ENCODE results near the gene SPTBN1.

The SPTBN1 gene

DNA sequence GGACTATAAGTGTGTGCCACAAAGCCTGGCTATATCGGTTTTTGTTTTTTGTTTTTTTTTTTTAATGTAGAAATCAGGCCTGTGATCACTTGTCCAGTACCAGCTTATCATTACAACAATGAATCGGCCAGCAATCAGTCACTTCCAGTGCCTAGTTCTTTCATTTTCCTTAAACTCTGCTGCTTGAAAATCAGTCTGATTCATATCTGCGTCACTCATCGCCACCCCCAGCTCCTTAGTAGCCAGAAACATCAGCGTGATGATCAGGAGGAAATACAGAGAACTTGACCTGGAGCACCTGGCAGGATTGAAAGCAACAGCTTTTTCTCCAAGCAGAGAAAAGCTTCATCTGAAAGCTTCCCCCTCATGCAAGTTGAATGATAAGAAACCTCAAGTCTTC is 75.4 kb downstream of the SPTBN1 start:
- H3K4me3 ChIP-seq (ENCODE audit: low read depth, low read length, poor library complexity, severe bottlenecking): no peak overlapping the region
- H2AFZ ChIP-seq (ENCODE audit: low read length): no peak overlapping the region
- H3K27ac ChIP-seq (ENCODE audit: low read depth, low read length, poor library complexity, severe bottlenecking): no peak overlapping the region
- H3K79me2 ChIP-seq (ENCODE audit: insufficient read depth, low read length): no peaks in the 10 kb centered on the region
- H3K36me3 ChIP-seq (ENCODE audit: insufficient read depth, low read length): no peaks in the 10 kb centered on the region; the same call in 1 of the 2 replicates
- no peak overlapping the region for H3K9ac ChIP-seq (ENCODE audit: low read length)
- TF ChIP-seq CTCF (IDR thresholded peaks at IDR 0.05; ENCODE audit: low read length): no peak
- TF ChIP-seq EZH2 (IDR thresholded peaks at IDR 0.05; ENCODE audit: borderline replicate concordance, low read length): no peak
- H3K9me2 ChIP-seq (ENCODE audit: low read depth, low read length): no peaks in the 10 kb centered on the region
- H3K27me3 ChIP-seq (ENCODE audit: insufficient read depth, low read length): no peaks in the 10 kb centered on the region
- peaks cover 6% of the 10 kb centered on the region for H3K4me1 ChIP-seq (ENCODE audit: insufficient read depth, low read length, severe bottlenecking)
- no peaks in the 10 kb centered on the region for H3F3A ChIP-seq (ENCODE audit: insufficient read depth, low read length)
- H3K9me3 ChIP-seq (ENCODE audit: low read length): no peaks in the 10 kb centered on the region
- H4K20me1 ChIP-seq (ENCODE audit: insufficient read depth, low read length): no peaks in the 10 kb centered on the region
- no peak overlapping the region for H3K4me2 ChIP-seq (ENCODE audit: low read length)

GRCh38 chr2:54534221-54534620 is 78.1 kb downstream of the SPTBN1 start:
- Histone ChIP-seq H3K9me3 (ENCODE audit: low read length) (no peaks in the 10 kb centered on the region), H3K9ac (ENCODE audit: low read length) (no peak overlapping the region), H3K36me3 (ENCODE audit: insufficient read depth, low read length) (no peaks in the 10 kb centered on the region; the same call in 1 of the 2 replicates)

DNA sequence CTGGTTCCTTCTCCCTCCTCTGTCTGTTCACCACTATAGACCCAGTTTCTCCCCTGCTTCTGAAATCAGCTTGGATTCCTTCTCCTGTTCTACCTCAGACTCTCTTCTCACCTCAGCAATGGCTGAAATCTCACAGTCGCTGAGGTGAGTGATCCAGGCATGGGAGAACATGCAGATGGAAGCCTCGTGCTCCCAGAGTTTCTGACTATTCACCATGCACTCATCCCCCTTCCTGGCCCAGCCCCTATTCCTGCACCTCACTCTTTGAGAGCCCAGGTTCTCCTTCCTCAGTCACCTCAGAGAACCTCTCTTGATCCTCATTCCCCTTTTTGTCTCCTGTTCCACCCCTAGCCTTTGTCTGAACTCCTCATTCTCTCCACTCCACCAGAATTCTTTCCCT is 78.5 kb downstream of the SPTBN1 start:
- no peak for TF ChIP-seq EZH2 (IDR thresholded peaks at IDR 0.05; ENCODE audit: borderline replicate concordance, low read length)
- TF ChIP-seq CTCF (IDR thresholded peaks at IDR 0.05; ENCODE audit: low read length): no peak
- H3K9me2 ChIP-seq (ENCODE audit: low read depth, low read length): no peaks in the 10 kb centered on the region
- peaks cover 6% of the 10 kb centered on the region for H3K4me1 ChIP-seq (ENCODE audit: insufficient read depth, low read length, severe bottlenecking)
- H3K9me3 ChIP-seq (ENCODE audit: low read length): no peaks in the 10 kb centered on the region
- no peaks in the 10 kb centered on the region for H3F3A ChIP-seq (ENCODE audit: insufficient read depth, low read length)
- no peaks in the 10 kb centered on the region for H4K20me1 ChIP-seq (ENCODE audit: insufficient read depth, low read length)
- no peak overlapping the region for H3K4me2 ChIP-seq (ENCODE audit: low read length)
- H3K27me3 ChIP-seq (ENCODE audit: insufficient read depth, low read length): no peaks in the 10 kb centered on the region
- H3K9ac ChIP-seq (ENCODE audit: low read length): no peak overlapping the region
- H3K79me2 ChIP-seq (ENCODE audit: insufficient read depth, low read length): no peaks in the 10 kb centered on the region
- H3K4me3 ChIP-seq (ENCODE audit: low read depth, low read length, poor library complexity, severe bottlenecking): no peak overlapping the region
- H3K27ac ChIP-seq (ENCODE audit: low read depth, low read length, poor library complexity, severe bottlenecking): no peak overlapping the region
- H3K36me3 ChIP-seq (ENCODE audit: insufficient read depth, low read length): no peaks in the 10 kb centered on the region; the same call in 1 of the 2 replicates
- no peak overlapping the region for H2AFZ ChIP-seq (ENCODE audit: low read length)

More at GRCh38 chr2:54534221-54534620, 78.1 kb downstream of the SPTBN1 start:
- TF ChIP-seq EZH2 (IDR thresholded peaks at IDR 0.05; ENCODE audit: borderline replicate concordance, low read length) (no peak), CTCF (IDR thresholded peaks at IDR 0.05; ENCODE audit: low read length) (no peak)
- Histone ChIP-seq H3K79me2 (ENCODE audit: insufficient read depth, low read length) (no peaks in the 10 kb centered on the region), H3K27me3 (ENCODE audit: insufficient read depth, low read length) (no peaks in the 10 kb centered on the region), H3K4me2 (ENCODE audit: low read length) (no peak overlapping the region), H3K4me3 (ENCODE audit: low read depth, low read length, poor library complexity, severe bottlenecking) (no peak overlapping the region), H3K27ac (ENCODE audit: low read depth, low read length, poor library complexity, severe bottlenecking) (no peak overlapping the region), H3K4me1 (ENCODE audit: insufficient read depth, low read length, severe bottlenecking) (peaks cover 6% of the 10 kb centered on the region), H2AFZ (ENCODE audit: low read length) (no peak overlapping the region), H4K20me1 (ENCODE audit: insufficient read depth, low read length) (no peaks in the 10 kb centered on the region), H3F3A (ENCODE audit: insufficient read depth, low read length) (no peaks in the 10 kb centered on the region), H3K9me2 (ENCODE audit: low read depth, low read length) (no peaks in the 10 kb centered on the region)

Data from OCI-LY1 (cell line).